ENCODE results near the gene RGL3.
"Not testable (repeated sequence)": the region's sequence is repeated elsewhere in the genome, so short reads cannot be mapped to it uniquely, and the experiment has no call there.

The RGL3 gene

DNA sequence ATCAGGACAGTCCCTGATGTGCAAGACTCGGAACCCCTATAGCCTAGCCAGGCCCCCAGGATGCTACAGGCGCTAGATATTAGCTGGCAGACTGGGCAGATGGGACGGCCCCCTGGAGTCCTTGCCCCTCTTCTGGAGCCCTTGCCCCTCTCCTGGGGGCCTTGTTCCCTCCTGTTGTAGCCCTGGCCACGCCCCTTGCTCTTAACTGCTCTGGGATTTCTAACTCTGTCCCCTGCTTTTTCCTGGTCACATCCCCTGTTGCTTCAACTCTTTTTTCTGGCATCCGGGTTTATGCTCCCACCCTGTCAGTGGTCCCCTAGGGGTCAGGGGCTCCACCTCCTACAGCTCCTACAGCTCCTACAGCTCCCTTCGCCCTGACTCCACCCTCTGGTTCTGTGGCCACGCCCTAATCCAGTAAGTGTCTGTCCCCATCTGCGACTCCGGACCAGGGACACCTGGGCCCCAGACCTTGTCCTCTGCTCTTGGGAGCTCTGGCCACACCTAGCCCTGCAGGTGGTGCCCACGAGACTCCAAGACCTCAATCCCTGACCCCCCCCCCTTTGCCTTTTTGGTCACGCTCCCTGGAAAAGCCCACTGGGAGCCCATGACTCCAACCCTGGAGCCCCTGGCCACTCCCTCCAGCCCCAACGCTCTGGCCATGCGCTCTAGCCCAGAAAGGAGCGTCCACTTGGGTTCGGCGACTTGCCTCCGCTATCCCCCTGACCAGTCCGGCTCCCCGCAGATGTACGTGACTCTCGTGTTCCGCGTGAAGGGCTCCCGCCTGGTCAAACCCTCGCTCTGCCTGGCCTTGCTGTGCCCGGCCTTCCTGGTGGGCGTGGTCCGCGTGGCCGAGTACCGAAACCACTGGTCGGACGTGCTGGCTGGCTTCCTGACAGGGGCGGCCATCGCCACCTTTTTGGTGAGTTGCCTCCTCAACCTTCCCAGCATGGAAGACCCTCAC, 57.1 kb downstream of the RGL3 start:
- in situ Hi-C loops (cut with HindIII; ENCODE audit: low sequenced_read_pairs): no loop called here

DNA sequence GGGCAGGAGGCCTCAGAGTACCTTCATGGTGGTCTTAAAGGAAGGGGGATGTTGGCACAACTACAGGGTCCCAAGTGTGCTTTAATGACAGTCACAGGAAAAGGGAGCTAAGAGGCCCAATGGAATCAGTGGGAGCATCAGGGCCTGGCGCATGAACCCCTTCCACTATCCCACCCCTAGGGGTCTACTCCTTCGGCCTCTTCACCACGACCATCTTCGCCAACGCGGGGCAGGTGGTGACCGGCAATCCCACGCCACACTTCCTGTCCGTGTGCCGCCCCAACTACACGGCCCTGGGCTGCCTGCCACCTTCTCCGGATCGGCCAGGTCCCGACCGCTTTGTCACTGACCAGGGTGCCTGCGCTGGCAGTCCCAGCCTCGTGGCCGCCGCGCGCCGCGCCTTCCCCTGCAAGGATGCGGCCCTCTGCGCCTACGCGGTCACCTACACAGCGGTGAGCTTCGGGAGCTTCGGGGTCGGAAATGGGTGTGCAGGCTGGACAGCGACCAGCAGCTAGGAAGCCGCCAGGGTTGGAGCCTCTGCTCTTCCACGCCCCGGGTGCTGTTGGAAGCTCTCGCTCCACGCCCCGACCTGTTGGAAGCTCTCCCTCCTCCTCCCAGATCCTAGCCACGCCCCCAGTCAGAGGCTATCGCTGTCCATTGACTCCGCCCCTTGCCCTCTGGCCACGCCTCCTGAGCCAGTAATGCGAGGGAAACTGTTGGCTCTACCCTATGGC, 57.9 kb downstream of the RGL3 start:
- in situ Hi-C loops (cut with HindIII; ENCODE audit: low sequenced_read_pairs): no loop called here

DNA sequence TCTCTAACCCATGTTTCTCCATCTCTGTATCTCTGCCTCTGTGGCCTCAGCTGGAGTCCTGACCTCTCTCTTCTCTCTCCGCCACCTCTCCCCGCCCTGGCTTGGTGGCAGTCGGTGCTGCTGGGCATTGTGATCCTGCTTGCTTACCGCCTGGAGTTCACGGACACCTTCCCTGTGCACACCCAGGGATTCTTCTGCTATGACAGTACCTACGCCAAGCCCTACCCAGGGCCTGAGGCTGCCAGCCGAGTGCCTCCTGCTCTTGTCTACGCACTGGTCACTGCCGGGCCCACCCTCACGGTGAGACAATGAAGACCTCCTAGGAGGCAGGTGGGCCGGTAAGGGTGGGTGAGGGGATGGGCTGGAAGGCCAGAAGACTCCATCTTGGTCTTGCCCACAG, 59.7 kb downstream of the RGL3 start:
- in situ Hi-C loops (cut with HindIII; ENCODE audit: low sequenced_read_pairs): no loop called here

DNA sequence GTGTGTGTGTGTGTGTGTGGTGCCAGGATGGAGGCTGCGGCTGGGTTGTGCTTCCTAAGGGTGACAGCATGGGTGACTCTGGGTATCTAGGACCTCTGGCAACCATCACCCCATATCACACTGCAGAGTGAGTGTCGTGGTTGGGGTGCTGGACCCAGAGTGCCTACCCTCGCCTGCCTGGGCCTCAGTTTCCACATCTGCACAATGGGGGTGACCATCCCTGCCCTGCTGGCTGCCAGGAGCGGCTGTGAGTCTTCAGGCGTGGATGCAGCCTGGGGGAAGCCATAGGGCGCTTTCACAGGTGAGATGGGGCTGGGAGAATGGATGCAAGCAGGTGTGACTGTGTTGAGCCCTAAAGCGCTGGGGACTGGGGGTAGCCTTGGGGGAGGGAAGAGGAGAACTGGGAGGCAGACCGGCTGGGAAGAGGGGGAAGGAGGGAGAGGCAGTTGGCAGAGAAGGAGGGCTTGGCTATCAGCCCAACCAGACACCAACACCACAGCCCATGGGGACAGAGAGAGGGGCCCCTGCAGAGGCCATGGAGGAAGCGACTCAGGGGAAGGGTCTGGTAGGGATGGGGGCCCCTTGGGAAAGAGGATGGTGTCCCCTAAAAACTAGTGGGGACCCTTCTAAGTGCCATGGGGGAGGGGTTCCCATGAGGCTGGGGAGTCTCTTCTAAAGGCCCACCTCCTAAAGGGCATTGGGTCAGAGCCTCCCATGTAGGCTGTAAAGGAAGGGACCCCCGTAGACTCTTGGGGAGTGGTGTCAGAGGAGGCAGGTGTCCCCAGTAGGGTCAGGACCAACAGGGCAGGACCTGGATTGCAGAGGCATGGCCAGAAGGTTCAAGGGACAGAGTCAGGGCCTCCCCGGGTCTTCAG, 62.2 kb downstream of the RGL3 start:
- in situ Hi-C loops (cut with HindIII; ENCODE audit: low sequenced_read_pairs): no loop called here

DNA sequence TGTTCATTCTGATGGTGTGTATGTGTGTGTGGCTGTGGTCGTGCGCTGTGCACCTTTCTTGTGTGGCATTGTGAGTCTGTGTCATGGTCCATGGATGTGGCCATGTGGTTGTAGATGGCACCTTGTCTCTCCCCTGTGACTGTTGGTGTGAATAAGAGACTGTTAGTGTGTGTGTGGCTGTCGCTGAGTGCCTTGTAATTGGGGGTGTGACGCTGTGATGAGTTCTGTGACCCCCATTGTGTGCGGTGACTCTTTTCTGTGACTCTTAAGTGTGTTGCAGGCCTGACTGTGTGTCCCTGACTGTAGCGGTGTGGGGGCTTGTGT, 63.1 kb downstream of the RGL3 start:
- in situ Hi-C loops (cut with HindIII; ENCODE audit: low sequenced_read_pairs): no loop called here

GRCh38 chr19:11355160-11356073, 63.7 kb downstream of the RGL3 start, which contains the start of gene PLPPR2:
TSS of gene PLPPR2 (plus strand) at chr19:11355432. CDS start at chr19:11357674, 2,242 bp downstream.
- in situ Hi-C loops (cut with HindIII; ENCODE audit: low sequenced_read_pairs): no loop called here

- in situ Hi-C loops (cut with HindIII; ENCODE audit: low sequenced_read_pairs): not testable (repeated sequence)
Observed at GRCh38 chr19:11354102-11354501, 65.0 kb downstream of the RGL3 start.

DNA sequence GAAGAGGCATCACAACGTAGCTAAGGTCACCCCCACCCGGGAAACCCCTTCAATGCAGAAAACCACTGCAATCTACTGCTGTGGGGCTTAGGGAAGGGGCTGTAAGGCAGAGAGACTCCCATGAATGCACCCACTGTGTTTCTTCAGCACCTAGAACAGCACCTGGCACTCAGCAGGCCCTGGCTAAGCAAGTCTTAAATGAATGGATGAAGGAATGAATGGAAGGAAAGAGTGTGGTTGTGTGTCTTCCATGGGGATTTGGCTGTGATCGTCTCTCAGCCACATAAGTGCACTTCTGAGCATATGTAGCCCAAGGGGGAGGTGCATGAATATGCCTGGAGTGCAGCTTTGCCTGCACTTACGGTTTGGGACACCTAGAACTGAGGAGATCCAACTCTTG, 69.9 kb downstream of the RGL3 start:
- in situ Hi-C loops (cut with HindIII; ENCODE audit: low sequenced_read_pairs): no loop called here

- in situ Hi-C loops (cut with HindIII; ENCODE audit: low sequenced_read_pairs): no loop called here
Observed at GRCh38 chr19:11347546-11348039, 71.5 kb downstream of the RGL3 start.

DNA sequence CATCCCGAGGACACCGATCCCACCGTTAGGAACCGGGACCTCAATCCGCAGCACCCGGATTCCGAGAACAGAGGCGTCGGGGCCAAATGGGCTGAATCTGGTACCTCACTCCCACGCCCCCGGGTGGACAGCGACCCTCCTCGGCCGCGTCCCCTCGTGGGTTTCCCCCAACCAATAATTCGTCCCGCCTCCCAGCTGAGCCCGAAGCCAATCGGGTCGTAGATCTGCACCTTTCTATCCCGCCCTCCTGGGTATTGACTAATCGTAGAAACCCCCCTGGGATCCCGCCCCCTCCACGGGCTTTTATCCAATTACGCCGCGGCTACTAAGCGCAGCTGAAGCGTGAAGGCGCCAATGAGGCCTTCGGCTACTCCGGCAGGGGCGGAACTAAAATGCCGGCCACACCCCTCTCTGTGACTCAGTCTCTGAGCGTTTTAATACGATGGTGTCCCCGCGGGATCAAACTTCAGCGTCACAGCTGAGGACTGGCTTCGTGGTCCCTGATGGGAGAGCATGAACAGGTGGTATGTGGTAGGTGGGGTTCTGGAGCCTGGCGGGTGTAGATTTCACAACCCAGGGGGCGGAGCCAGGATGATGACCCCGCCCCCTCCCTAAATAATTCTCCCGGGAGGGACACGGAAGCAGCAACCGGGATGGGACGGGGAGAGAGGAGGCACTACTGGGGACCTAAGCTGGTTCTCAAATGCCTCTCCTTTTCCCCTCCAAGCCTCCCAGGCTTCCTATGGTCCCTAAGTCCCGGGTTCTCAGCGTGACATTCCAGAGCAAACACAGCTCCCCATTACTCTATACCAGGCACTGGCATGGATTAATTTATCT, 72.8 kb downstream of the RGL3 start, which contains the start of the genes CCDC159 and TMEM205:
Gene CCDC159, plus strand, starts transcription at position 416 of the 837 bp plus-strand sequence. Its CDS starts 88 bp downstream, at position 504.
Gene TMEM205, minus strand, starts transcription at position 165 of the 837 bp plus-strand sequence. CDS start 649 bp downstream, outside the sequence.
- in situ Hi-C loops (cut with HindIII; ENCODE audit: low sequenced_read_pairs): no loop called here

DNA sequence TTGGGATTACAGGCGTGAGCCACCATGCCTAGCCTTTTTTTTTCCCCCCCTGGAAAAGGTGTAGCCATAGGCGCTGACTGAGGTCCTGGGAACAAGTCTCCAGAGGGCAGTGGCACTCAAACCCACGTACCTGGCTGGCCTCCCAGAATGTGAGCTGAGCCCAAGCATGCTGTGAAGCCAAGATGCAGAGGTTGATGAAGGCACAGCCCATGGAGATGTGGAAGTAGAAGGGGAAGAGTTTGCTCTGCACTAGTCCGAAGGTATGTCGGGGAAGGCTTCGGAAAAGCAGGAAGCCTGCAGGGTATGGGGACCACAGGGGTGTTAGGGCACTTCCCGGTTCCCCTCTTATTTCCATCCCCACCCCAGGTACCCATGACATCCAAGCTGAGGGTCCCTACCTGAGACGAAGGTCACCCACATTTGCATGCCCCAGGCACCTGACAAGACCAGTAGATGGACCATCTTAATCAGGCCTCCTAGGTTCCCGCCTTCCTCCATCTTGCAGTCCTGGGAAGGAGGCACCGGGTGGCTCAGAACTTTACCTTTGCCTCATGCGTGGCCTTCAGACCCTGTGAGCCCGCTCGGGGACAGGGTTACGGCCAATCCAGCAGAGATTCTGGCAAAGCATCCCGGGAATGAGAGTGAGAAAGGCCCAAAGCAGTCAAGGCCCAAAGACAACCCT, 73.9 kb downstream of the RGL3 start:
- in situ Hi-C loops (cut with HindIII; ENCODE audit: low sequenced_read_pairs): no loop called here
